C1 segment of cervical spinal cord (tissue), 14 donors: ENCODE data around the gene CFAP157.

ENCODE experiments used
- DNase-seq, 14 donors: peaks; one replicate each; lab custom pipeline; 2025; lab: John Stamatoyannopoulos, UW

The CFAP157 gene

DNA sequence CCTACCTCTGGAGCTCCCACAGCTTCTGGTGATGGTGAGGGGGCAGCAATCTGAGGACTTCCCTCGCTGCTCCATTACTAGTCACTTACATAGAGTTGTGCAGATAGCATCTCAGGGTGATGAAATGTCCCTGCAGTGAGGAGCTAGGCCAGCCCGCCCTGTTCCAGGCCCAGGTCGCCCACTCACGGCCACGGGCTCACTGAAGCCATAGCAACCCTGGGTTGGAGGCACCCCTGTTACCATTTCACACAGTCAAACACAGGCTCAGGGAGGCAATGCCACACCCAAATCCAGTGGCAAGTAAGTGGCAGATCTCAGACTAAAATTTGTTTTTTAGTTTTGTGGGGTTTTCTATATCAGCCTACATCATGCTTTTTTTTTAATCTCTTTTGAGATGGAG is 52.1 kb downstream of the CFAP157 start:
- DNase-seq, result no peak

DNA sequence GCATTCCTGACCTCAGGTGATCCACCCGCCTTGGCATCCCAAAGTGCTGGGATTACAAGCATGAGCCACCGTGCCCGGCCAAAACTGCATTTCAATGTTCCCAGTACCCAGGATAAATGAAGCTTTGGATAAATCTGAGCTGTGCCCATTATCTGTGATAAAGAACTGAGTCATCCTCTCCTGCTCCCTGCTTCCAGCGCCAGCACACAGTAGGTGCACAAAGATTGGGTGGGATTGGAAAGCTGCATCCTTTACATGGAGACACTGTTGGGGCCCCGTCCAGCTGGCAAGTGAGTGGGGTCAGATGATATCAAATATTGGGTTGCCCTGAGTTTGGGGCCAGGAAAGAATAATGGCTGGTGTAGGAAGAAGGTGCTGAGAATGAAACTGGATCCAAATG is 54.3 kb downstream of the CFAP157 start:
- DNase-seq, result no peak

DNA sequence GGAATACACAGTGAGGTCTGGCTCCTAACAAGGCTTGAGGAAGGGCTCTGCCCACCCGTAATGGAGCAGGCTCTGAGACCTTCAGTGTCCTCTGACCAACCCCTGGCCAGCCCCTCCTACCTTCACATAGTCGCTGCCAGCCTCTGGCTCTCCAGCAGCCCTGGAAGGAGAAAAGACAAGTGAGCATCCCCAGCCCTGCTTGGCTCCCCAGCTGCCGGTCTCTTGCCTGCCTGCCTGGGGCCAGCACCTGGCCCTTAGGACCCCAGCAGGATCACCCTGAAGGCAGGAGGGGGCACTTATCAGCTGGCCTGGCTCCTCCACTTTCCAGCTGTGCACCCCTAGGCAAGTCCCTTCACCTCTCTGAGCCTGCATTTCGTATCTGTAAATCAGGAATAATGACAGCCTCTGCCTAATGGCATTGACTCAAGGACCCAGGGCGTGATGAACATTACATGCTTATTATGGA is 54.7 kb downstream of the CFAP157 start:
- DNase-seq, result no peak

DNA sequence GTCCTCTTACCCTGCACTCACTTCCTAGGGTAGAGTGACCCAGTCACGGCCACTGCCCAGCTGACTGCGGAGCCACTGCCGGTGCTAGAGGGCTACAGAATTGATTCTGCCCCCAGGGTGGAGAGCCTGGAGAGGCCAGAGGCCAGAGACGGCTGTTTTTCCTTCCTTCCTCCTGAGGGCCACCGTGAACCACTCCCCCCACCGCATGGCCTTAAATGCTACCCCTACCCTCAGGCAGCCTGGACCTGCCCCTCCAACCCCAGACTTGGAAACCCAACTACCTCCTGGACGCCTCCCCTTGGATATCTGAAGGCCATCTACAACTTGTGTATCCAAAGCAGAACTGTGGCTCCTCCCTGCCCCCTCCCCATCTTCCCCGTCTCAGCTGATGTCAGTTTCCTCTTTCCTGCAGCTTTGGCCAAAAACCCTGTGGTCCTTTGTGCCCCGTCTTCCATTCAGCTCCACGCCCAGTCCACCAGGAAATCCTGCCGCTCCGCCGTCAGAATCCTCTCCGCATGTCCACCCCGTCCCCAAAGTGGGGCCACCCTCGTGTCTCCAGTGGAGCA is 55.4 kb downstream of the CFAP157 start:
- DNase-seq, result peak in 3 of 14 donors; percentile 7 to 27 (median 7)

DNA sequence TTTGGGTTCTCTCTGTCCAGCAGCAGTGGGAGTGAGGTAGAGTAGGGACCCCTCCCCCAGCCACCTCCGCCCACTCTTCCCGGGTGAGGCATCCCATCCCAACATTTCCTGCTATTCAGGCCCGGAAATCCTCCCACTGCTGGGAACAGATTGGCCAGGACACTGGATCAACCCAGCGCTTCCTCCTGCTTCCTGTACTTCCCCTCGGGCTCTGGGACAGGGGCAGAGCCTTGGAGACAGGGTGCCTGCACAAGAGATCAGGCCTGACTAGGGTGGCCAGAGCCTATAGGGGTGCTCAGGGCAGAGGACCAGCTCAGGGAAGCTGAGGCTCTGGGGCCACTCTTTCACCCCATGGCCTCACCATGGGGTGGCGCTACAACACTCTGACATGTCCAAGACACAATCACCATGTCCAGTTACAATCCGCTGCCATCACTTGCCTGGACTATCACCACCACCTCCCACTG is 57.2 kb downstream of the CFAP157 start:
- peak in 4 of 14 donors; percentile 16 to 25 (median 20) for DNase-seq

DNA sequence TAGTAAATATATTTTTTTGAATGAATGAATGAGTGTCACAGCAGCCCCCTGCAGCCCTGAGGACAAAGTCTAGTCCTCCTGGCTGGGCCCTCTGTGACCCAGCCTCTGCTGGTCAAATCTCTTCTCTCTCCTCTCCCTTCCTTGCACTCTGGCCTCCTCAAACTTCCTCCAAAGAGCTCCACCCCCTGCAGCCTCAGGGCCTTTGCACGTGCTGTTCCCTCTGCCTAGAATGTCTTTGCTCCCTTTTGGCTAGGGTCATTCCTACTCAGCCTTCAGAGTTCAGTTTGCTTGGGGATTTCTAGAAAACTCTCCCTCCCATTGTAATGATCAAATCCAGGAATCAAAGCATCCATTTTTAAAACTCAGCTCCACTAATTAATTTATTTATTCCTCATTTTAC is 58.6 kb downstream of the CFAP157 start:
- no peak for DNase-seq
